HG03432 (cell line): Measurements from ENCODE around the gene TELO2.

Source experiments
- ATAC-seq: cut with Tn5 transposase; IDR thresholded peaks from one replicate; pipeline ENCODE4 v1.9.1; 2021; ENCODE audit warnings: mild to moderate bottlenecking, moderate library complexity; ENCODE audit not compliant: unreplicated experiment

TELO2 gene

DNA sequence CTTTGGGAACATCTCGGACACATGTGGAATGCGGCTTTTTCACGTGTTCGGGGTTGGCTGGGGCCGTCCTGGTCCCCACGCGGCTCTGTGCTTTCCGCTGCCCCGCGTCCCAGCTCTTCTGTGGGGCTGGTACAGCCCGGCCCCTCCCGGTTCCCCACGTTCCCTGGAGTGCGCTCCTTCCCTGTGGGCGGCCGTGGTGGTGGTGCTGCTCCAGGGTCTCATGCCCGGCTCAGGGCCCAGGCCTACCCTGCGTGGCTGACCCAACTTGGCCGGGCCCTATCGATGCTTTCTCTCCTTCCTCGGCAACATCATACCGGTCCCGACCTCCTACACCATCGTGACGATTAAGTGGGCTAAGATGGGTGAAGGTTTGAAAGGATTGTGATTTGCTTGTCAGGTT, 3.3 kb downstream of the TELO2 start:
- ATAC-seq: no peak

DNA sequence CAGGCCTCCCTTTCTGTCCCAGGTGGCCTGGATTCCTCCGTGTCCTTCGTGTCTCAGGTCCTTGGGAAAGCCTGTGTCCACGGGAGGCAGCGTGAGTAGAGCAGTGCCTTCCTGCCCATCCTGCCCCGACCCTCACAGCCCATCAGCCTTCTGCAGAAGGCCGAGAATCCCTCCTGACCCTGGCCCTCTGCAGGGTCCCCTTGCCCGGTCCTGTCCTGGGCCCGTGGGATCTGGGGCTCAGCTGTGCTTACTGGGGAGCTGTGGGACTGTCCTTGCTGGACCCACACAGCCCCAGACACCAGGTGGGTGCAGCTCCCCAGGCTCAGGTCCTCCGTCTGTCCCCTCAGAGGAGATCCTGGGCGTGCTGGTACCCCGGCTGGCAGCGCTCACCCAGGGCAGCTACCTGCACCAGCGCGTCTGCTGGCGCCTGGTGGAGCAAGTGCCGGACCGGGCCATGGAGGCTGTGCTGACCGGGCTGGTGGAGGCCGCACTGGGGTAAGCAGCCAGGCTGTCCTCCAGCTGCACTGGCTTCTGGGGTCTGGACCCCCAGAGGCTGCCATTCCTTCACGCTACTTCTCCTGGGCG, 3.9 kb downstream of the TELO2 start:
- no peak for ATAC-seq

DNA sequence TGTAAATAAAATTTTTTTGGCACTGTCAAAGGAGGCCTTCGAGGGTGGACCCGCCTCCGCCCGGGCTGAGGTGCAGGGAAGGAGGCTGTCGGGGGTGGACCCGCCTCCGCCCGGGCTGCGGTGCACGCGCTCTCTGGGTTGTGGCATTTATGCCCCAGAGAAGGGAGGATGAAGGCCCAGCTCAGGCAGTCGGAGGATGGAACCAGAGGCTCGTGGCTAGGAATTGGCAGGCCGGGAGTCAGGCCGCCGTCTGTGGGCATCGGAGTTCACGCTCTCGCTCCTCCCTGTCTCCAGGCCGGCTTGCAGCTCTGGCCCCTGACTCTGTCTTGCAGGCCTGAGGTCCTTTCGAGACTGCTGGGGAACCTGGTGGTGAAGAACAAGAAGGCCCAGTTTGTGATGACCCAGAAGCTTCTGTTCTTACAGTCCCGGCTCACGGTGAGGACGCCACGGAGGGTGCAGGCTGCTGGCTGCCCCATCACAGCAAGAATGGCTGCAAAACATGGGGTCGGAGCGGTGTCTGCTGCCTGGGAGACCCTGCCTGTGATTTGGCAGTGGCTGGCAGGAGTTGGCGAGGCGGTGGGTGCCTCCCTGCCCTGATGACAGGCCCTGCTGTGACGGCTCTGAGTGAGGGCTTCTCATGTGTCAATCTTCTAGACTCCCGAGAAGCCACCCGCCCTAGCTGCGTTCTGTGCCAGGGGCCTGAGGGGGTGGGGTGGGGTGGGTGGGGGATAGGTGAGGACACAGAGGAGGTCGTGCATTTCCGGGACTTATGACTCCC, 5.9 kb downstream of the TELO2 start:
- ATAC-seq: no peak

DNA sequence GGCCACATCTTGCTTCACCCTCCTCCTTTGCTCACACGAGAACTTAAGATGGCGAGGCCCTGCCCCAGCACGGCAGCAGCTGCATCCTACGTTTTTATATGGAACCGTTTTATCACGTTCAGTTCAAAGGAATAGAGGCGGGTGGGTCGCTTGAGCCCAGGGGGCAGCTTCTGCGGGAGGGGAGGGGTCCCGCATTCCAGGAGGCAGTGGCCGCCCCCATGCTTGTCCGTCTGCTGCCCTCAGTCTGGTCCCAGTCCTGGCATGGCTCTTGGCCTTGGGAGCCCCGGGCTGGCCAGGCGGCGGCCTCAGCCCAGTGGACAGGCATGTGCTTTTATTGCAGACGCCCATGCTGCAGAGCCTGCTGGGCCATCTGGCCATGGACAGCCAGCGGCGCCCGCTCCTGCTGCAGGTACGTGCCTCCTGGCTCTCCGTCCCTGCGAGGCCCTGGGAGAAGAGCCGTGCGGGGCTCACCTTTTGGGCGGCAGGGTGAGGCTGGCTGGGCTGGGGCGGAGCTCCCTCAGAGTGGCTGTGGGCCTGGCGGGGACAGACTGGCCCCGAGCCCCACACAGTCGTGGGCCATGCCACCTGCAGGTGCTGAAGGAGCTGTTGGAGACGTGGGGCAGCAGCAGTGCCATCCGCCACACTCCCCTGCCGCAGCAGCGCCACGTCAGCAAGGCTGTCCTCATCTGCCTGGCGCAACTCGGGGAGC, 6.8 kb downstream of the TELO2 start:
- ATAC-seq: no peak

DNA sequence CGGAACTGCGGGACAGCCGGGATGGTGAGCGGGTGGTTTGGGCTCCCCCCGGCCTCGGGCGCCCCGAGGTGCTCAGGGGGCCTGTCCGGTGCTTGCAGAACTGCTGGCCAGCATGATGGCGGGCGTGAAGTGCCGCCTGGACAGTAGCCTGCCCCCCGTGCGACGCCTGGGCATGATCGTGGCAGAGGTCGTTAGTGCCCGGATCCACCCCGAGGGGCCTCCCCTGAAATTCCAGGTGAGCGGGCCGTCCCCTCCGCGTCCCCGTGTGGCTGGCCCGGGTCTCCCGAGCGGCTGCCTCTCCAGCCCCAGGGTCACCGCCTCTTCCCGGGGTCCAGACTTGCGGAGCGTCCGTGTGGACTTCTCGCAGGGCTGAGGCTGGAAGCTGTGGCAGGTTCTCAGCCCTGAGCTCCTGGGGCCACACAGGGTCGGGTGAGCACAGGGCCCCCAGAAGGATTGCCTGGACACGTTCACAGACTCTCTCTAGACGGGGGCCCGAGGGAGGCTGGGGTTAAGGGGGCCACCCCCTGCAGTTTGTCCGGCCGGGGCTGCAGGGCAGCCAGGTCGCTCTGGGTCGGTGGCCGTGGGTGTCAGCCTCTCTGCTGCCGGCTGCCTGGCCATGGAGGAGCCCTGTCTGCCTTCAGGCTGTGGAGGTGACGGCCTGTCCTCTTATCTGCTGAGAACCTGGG, 7.4 kb downstream of the TELO2 start:
- ATAC-seq: no peak

DNA sequence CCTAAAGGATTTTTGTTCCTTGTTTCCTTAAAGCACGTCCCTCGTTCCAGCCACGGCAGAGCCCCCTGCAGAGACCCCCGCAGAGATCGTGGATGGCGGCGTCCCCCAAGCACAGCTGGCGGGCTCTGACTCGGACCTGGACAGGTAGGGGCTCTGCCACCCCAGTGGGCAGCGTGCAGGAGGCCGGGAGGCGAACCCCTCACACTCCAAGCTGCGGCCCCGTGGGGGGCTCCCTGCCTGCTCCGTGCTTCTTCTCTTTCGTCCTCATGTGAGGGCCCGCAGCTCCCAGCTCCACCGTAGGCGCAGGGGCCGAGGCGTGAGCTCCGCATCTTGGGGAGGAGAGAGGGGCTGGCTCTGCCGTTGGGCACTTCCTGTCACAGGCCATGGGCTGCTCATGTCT, 8.5 kb downstream of the TELO2 start:
- ATAC-seq: no peak

DNA sequence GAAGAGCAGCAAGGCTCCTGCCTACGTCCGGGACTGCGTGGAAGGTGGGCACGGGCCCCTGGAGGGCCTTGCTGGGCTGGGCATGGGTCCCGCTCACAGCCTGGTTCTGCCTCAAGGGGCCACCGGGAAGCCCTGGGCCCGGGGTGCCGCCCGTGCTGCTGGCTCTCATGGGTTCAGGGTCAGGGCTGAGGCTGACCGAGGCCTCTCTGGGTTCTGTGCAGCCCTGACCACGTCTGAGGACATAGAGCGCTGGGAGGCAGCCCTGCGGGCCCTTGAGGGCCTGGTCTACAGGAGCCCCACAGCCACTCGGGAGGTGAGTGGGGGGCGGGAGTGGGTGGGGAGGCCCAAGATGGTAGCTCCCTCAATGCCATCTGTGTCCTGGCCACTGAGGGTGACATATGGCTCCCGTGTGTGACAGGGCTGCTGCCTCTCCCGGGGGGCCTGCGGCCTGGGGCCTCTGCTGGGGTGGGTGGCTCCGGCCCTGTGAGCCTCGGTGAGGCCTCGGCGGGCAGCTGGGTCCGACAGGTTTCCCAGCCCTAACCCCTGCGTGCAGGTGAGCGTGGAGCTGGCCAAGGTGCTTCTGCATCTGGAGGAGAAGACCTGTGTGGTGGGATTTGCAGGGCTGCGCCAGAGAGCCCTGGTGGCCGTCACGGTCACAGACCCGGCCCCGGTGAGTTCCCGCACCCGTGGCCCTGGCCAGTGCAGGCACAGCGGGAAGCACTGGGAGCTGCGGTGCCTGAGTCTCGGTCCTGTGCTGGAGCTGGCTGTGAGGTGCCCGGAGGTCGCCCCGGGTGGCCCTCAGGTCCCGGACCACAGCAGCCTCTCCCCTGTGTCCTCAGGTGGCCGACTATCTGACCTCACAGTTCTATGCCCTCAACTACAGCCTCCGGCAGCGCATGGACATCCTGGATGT, 9.2 kb downstream of the TELO2 start:
- ATAC-seq: no peak

DNA sequence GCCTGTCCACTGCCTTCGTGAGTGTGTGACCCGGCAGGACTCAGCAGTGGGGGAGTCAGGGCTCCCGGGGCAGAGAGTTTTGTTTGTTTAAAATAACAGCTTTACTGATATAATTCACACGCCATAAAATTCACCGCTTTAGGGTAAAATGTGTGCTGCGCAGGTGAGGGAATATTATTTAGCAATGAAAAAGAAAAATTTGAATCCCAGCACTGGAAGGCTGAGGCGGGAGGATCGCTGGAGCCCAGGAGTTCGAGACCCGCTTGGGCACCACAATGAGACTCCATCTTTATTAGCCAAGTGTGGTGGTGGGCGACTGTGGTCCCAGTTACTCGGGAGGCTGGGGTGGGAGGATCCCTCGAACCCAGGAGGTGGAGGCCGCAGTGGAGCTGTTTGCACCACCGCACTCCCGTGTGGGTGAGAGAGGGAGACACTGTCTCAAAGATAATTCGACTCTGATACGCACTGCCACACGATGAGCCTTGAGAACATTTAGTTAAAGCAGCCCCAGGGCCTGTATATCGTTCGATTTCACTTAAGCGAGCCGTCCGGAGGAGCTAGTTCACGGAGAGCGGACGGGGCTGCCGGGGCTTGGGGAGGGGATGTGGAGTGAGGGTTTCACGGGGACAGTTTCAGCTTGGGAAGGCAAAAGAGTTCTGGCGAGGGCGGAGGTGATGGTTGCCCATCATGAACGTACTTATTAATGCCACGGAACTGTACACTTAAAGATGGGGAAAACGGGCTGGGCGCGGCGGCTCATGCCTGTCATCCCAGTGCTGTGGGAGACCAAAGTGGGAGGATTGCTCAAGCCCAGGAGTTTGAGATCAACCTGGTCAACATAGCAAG, 10.2 kb downstream of the TELO2 start:
- ATAC-seq: no peak

DNA sequence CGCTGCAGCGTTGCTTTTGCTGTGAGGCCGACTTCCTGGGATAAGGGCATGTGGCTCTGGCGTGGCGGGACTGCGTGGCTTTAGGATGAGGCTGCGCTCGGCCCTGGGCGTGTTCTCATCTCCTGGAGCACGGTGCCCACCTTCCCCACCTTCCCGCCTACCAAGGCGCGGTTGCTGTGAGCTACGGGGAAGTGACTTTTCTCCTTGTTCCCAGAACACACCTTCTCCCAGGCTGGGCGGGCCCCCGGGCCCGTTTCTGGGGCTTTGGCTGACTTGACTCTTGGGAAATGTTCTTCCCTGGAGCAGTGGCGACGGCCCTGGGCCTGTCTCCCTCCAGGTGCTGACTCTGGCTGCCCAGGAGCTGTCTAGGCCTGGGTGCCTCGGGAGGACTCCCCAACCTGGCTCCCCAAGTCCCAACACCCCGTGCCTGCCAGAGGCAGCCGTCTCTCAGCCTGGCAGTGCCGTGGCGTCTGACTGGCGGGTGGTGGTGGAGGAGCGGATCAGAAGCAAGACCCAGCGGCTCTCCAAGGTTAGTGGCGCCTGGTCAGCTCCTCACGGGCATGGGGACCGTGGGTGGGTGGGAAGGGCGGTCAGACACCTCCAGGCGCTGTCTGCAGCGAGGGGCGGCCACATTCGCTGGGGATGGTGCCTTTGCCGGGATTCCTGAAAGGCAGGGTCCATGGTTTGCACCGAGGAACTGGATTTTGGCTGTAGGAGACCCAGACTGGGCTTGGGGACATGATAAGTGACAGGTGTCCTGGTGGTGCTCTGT, 12.1 kb downstream of the TELO2 start:
- ATAC-seq: no peak

DNA sequence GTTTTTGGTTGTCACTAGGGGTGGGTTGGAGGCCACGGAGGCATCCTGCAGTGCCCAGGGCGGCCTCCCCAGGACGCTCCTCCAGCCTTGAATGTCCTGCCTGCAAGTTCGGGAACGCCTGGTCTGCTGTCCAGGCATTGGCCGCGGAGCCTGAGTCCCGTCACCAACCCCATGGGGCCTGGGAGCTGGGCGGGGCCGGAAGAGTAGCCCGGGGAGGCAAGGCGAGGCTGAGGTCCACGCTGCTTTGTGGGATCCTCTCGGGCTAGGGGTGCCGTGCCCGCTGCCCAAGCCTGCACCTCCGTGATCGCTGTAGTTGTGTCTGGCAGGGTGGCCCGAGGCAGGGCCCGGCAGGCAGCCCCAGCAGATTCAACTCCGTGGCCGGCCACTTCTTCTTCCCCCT, 12.8 kb downstream of the TELO2 start:
- ATAC-seq: no peak

DNA sequence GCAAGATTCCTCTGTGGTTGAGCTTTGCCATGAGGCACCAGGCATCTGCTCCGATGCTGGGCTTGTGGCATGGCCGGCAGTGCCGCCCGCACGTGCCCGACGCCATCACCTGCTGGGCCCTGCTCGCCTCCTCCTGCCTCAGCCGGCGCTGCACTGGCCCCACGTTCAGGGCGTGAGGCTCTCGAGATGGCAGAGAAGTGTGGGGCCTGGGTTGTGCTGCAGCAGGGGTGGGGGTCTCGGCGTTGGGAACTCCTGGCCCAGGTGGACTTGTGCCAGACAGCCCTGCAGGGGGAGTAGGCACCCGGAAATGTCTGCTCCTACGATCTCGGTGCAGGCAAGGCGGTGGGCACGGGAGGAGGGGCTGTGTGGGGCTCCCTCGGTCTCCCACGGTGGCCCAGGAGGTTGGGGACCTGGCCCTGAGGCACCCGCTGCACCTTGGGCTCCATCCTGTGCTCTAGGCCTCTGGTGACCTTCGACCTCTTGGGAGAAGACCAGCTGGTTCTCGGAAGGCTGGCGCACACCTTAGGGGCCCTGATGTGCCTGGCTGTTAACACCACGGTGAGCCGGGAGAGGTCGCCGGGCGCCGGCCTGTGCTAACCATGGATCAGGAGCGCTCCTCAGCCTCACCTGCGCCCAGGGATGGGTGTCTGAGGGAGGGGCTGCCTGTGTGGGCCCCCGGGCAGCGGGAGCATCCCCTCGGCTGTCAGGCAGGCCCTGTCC, 13.5 kb downstream of the TELO2 start:
- ATAC-seq: no peak

DNA sequence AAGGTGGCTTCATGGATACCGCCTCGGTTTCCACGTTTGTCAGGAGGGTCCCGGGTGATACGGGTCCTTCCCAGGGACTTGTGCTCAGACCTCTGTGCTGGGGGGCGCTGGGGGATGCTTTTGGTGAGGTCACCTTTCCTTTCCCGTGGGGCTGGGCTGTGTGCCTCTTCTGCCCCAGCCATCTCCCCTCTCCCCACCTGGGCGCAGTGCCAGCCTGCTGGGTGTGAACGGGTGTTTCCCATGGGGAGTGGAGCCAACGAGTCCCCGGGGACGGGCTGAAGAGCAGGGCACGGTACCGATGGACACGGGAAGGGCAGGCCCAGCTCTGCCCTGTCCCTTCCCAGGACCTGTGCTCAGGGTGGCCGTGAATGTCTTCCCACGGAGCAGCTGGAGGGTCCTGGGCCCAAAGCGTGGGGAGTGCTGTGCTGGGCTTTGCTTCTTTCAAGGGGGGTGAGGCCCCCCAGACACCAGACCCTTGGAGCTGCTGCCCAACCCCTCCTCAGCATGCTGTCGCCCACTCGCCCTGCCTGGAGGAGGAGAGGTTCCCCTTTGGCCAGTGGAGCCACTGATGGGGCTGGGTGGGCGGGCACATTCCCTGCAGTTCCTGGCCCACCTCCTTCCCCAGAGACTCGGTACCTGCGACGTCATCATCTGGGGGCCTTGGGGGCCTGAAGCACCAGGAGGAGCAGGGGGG, 15.5 kb downstream of the TELO2 start:
- ATAC-seq: no peak

DNA sequence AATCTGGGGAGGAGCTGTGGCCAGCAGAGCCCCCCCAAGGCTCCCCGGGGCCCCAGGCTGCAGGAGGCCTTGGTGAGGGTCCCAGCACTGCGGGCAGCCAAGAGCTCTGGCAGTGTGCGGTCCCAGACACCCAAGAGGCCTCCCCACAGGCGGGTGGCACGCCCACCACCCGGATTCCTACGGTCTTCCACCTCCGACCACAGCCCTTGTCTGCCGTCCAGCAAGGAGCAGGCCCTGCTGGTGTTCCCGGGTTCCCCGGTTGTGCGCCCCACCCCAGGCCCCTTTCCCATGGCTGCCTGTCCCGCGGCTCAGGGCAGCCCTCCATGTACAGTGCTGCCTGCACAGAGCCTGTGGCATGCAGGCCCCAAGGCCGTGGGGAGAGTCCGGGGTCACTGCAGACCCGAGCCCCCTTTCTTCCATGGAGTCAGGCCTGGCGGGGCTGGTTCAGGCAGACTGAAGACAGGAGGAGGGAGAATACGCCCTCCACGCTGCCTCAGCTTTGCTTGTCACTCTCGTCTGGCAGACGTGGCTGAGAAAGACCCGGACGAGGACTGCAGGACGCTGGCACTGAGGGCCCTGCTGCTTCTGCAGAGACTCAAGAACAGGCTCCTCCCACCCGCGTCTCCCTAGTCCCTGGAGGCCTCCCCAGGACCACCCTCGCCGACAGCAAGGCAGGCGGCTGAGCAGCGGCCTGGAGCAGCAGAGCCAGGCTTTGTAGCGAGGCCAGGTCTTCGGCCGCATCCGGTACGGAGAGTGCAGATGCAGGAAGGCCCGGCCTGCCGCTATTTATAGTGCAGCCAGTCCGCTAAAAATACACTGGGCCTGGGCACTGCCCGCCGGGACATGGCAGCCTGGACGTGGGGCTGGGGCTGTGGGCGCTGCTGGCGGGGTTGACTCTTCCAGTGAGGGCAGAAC, 16.4 kb downstream of the TELO2 start:
- ATAC-seq: no peak

DNA sequence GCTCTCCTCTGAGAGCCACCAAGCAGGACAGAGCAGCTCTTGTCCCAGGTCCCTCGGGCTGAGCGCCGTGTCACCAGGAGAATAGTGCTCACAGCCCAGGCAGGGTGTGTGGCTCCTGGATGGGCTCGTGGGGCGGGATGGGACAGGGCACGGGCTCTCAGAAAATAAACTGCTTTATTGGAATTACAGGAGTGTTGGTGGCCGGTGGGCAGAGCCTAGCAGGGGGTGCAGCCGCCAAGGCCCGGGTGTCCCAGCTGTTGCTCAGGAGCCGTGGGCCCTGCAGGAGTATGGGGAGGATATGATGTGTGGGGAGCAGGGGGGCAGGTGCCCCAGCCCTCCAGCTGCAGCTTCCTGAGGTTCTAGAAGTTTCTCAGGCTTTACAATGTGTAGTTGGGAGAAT, 17.1 kb downstream of the TELO2 start:
- no peak for ATAC-seq

DNA sequence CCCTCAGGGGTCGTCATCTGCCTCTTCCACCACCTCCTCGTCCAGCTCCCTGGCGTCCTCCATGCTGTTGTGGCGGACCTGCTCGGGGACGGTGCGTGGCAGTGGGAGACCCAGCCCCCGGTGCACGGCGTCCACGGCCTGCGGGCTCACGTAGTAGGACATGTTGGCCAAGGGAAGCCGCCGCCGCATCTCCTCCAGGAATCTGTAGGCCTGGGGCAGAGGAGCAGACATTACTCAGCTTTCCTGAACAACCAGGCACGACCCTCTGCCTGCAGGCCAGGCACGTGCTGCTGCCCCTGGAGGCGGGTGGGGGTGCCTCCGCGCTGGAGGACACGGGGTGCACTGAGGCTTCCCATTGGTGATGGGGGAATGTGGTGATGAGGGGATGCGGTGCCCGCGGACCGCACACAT, 17.8 kb downstream of the TELO2 start:
- ATAC-seq: no peak

DNA sequence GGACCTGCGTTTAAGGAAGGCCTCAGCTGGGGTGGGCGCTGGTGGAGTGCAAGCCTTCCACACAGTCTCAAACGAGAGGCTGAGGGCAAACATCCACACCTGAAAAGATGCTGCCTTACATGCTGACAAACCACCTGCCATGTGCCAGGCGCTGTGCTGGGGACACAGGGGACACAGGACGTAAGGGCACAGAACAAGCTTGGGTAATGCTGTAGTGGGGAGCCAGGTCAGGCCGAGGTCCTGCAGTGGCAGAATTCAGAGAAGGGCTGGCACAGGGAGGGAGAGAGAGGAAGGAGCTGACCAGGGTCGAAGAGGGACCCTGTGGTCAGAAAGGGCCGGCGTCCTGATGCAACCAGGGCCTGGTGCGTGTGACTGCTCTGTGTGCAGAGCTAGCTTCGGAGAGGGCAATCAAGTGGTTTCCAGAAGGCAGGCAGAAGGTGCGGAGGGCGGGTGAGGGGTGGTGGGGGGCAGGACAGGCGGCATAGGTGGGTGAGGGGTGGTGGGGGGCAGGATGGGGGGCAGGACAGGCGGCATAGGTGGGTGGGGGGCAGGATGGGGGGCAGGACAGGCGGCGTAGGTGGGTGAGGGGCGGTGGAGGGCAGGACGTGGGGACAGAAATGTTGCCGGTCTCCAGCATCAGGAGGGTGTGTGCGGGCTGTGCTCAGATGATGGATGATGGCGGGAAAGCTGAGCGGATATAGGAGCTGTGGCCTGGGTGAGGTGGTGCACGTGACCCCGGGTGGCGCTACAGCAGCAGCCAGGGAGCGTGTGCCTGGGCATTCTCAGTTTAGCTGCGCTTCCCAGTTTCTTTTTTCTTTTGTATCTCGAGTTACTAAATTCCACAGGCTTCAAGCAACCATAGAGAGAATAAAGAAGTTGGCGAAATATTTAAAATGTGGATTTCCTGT, 18.8 kb downstream of the TELO2 start:
- no peak for ATAC-seq
